Stimulated activated naive CD4-positive, alpha-beta T cell treated with Interleukin-2 at 50 U/mL for 16 hours (primary cell): ENCODE data around the gene FXYD6.
"Not testable (repeated sequence)": the region's sequence is repeated elsewhere in the genome, so short reads cannot be mapped to it uniquely, and the experiment has no call there.

Experiments used
- DNase-seq: peaks from one replicate; lab custom pipeline; 2025; lab: John Stamatoyannopoulos, UW

FXYD6 gene

DNA sequence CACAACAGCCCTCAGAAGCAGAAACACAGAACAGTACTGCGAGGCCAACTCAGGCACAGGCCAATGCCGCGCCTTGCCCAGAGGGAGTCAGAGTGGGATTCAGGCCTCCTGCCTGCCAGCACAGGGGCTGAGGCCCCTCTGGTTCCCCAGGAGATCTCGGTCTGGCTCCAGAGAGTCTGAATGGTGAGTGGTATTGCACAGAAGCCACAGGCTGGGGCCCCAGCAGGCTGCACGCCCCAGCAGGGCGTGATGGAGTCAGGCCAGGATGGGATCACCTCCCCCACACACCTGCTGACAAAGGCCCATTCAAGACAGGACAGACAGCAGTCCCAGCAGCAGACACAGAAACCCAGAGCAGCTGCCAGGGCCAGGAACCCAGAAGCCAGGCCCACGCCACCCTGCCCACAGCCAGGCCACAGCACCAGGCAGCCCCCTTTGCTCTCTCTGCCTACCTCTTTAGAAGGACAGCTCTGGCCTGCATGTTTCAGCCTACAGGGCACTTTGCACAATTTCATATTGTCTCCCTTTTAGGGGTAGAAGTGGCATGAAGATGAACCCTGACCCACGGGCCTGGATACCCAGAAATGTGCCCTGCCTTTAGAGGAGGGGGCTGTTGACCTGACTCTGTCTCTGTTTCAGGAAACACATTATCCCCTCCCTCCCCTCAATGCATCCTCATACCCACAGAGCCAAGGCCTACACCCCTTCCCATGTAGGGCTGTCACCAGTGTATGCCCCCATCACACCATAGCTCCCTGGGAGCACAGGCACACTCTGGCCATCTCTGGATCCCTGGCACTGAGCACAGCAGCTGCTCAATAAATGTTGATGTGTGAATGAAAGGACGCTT, 6.1 kb downstream of the FXYD6 start:
- no peak for DNase-seq

GRCh38 chr11:117869604-117870003, 6.9 kb downstream of the FXYD6 start:
- no peak for DNase-seq

DNA sequence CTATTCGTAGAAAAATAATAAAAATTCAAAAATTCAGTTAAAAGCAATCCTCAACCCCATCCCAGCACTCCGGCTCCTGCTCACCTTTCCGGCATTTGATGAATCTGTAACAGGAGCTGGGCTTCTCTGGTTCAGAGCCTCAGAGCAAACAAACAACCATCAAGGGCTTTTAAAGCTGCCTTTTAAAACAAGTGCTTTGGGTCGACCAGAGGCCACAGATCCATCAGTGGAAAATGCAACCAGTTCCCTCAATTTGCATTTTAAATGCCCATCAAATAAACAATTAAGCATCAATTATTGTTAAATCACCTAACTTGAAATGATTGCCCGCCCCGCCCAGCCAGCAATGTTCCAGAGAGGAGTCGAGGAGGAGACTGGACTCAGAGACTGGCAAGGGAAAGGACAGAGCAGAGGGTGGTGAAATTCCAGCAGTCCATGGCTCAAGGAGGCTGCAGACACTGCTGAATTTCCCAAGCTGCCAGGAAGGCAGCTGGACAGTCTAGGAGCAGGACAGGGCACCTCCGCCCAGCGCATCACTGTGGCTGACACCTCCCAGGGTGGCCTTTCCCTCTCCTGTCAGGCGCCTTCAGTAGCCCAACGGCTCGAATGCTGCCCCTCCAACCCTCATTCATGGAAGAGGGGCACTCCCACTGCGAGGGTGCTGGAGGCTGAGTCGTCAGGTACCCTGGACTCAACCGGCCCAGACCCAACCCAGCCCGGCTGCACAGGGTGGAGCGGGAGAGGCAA, 7.5 kb downstream of the FXYD6 start:
- DNase-seq: no peak

GRCh38 chr11:117868088-117868487, 8.4 kb downstream of the FXYD6 start:
- no peak for DNase-seq

GRCh38 chr11:117866526-117866925, 9.9 kb downstream of the FXYD6 start:
- no peak for DNase-seq

GRCh38 chr11:117865546-117865945, 10.9 kb downstream of the FXYD6 start:
- not testable (repeated sequence) for DNase-seq

DNA sequence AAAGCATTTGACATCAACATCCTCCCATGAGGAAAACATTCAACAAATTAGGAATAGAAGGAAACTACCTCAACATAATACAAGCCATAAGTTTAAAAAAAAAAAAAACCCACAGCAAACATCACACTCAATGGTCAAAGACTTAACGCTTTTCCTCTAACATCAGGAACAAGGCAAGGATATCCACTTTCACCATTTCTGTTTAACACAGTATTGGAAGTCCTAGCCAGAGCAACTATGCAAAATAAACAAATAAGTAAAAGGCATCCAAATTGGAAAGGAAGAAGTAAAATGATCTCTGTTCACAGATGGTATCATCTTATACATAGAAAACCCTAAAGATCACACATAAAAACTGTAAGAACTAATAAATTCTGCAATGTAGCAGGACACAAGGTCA, 13.1 kb downstream of the FXYD6 start:
- DNase-seq: no peak

DNA sequence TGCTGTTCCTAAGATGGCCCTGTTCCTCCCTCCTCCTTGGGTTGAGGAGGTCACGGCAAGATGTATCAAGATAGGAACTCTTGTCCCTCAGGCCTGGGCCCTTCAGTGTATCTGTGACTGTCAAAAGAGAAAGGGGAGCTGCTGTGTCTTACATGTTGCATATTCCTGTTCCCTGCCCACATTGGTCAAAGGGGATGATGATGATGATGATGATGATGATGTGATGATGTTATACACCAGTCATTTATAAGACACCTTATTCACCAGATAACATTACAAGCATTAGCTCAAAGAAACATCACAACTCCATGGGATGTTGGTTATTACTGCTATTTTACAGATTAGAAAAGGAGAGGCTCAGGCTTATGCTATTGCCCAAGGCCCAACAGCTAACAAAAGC, 13.7 kb downstream of the FXYD6 start:
- DNase-seq: no peak

- DNase-seq: no peak
Measured at GRCh38 chr11:117862019-117862725, 14.3 kb downstream of the FXYD6 start.

GRCh38 chr11:117861151-117862018, 15.1 kb downstream of the FXYD6 start:
- no peak for DNase-seq

DNA sequence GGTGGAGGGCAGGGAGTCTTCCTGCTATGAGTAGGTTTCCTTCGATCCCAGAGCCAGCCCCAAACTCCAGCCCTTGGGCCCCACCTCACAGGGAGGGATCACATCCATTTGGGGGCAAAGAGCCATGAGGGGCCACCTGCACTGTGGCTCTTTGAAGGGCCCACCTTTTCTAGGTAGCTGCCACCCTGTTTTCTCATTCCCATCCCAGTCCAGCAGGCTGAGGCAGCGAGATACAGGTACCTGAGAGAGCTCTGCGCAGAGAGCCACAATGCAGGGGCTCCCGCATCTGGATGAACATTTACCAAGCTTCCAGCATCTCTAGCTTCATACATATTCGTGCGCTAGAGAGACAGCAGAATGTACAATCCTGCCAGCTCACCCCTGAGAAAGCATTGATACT, 16.3 kb downstream of the FXYD6 start:
- DNase-seq: no peak

GRCh38 chr11:117859488-117860112, 16.9 kb downstream of the FXYD6 start:
- DNase-seq: no peak

DNA sequence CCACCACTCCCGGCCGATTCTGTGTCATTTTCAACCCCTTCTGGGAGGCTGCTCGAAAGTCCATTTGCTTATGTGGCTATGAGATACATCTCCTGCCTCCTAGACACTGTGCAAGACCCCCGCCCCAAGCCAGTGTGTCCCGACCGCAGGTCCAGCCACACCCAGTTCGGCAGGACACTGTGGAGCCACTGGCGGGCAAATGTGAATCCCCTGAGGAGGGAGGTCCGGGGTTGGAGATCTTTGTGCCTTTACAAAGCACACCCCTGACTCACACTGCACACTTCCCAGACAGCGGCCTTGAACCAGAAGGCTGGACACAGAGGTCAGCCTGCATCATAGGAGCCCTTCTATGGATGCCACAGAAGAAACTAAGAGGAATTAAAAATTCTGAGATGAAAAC, 17.4 kb downstream of the FXYD6 start:
- no peak for DNase-seq

GRCh38 chr11:117857734-117858414, 18.6 kb downstream of the FXYD6 start:
- no peak for DNase-seq

- DNase-seq: no peak
Measured at GRCh38 chr11:117855912-117856651, 20.4 kb downstream of the FXYD6 start.

GRCh38 chr11:117855186-117855845, 21.1 kb downstream of the FXYD6 start:
- DNase-seq: no peak

DNA sequence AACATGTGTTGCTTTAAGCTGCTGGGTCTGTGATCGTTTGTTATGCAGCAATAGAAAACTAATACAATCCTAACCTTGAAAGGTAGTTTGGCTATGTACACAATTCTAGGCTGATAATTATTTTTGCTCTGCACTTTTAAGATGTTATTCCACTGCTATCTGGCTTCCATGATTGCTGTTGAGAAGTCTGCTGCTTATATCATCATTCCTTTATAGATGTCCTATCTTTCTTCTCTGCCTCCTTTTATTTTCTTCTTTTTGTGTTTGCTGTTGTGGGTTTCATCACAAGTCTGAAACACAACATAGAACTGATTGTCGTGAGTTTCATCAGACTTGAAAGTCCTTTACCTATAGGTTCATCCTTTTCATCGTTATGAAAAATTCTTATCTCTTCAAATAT, 24.1 kb downstream of the FXYD6 start:
- DNase-seq: no peak

DNA sequence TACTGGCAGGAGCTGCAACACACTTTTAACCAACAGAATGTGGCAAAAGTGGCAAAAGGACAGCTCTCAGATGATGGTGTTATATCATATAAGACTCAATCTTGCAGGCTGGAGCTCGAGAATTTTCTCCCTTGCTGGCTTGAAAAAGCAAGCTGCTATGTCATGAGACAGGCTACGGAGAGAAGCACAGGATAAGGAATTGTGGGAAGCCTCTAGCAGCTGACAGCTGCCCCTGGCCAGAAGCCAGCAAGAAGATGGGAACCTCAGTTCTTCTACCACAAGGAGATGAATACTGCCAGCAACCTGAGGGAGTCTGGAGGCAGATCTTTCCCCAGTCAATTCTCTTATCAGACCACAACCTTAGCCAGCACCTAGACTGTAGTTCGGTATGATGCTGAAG, 24.6 kb downstream of the FXYD6 start:
- DNase-seq: no peak

DNA sequence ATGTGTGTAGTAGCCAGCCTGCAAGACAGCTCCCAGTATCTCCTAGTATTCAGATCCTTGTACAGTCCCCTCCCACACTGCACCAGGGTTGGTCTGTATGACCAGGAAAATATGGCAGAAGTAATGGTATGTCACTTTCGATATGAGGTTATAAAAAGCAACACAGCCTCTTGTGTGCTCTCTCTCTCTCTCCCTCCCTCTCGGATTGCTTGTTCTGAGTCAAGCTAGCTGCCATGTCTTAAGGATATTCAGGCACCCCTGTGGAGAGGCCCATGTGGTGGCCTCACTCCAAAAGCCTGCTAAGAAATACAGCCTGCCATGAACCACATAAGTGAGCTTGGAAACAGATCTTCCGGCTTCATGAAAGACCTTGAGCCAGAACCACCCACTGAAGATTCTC, 25.4 kb downstream of the FXYD6 start:
- no peak for DNase-seq
